ENCODE data around the gene GIGYF2. TPM values are rescaled to one million over a fixed set of nuclear protein-coding genes. Genes with fewer than 3 reads are reported as not detected.

Gene GIGYF2
- total RNA-seq, 1 experiment from 2014 or later, result 55.3 TPM

DNA sequence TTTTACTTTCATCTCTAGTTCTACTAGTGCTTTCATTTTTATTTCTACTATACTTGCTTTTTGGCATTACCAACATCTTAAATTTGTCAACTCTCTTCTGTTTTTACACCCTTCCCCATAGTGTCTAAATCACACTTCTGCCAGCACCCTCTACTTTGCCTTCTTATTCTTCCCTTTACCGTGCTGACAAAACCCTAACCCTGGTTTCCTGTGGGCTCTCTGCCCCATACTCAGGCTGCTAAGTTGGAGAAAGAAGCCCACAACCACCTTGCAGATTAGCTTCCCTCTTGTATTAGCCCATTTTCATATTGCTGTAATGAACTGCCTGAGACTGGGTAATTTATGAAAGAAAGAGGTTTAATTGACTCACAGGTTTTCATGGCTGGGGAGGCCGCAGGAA is 24.8 kb downstream of the GIGYF2 start:
- TF ChIP-seq, protein P1, sequence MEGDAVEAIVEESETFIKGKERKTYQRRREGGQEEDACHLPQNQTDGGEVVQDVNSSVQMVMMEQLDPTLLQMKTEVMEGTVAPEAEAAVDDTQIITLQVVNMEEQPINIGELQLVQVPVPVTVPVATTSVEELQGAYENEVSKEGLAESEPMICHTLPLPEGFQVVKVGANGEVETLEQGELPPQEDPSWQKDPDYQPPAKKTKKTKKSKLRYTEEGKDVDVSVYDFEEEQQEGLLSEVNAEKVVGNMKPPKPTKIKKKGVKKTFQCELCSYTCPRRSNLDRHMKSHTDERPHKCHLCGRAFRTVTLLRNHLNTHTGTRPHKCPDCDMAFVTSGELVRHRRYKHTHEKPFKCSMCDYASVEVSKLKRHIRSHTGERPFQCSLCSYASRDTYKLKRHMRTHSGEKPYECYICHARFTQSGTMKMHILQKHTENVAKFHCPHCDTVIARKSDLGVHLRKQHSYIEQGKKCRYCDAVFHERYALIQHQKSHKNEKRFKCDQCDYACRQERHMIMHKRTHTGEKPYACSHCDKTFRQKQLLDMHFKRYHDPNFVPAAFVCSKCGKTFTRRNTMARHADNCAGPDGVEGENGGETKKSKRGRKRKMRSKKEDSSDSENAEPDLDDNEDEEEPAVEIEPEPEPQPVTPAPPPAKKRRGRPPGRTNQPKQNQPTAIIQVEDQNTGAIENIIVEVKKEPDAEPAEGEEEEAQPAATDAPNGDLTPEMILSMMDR (conservative IDR thresholded peaks at IDR 0.05), result no peak
- no peak overlapping the region for H3K4ac ChIP-seq (ENCODE audit: low read depth, low read length)
- no peak overlapping the region for H3K56ac ChIP-seq (ENCODE audit: insufficient read length, low read depth, low read length)
- H3K4me1 Mint-ChIP-seq, result peaks cover 5 to 8% of the 10 kb centered on the region in 2 experiments; a peak in 3 of 4 replicates
- no peaks in the 10 kb centered on the region for H3K27me3 ChIP-seq (ENCODE audit: insufficient read depth, low read length)
- no peak overlapping the region for H2BK12ac ChIP-seq (ENCODE audit: insufficient read length, low read depth, low read length)
- H3T11ph ChIP-seq (ENCODE audit: low read length), result no peak overlapping the region
- no peaks in the 10 kb centered on the region; a peak in 1 of 5 replicates for H3K9me3 Mint-ChIP-seq
- H3K4me1 ChIP-seq (ENCODE audit: insufficient read depth, low read length), result no peaks in the 10 kb centered on the region
- H3K79me1 ChIP-seq (ENCODE audit: insufficient read depth, low read depth, low read length, poor library complexity, severe bottlenecking), result peaks cover 5% of the 10 kb centered on the region
- no peak overlapping the region for H3K27ac ChIP-seq (ENCODE audit: insufficient read length, low read depth, low read length)
- H2BK15ac ChIP-seq (ENCODE audit: low read depth, low read length), result no peak overlapping the region
- peaks cover 9 to 46% (median 27%) of the 10 kb centered on the region in 3 experiments; a peak in 6 of 7 replicates for H3K36me3 Mint-ChIP-seq (ENCODE audit: insufficient read depth in 1 of 3, low read depth in 3 of 3)
- H4K5ac ChIP-seq (ENCODE audit: insufficient read length, low read depth, low read length), result no peak overlapping the region
- no peaks in the 10 kb centered on the region for H3K27me3 Mint-ChIP-seq (ENCODE audit: low read depth)
- H3K14ac ChIP-seq (ENCODE audit: insufficient read depth, low read length), result no peak overlapping the region
- no peak overlapping the region for H3K4me3 Mint-ChIP-seq
- no peak overlapping the region for H2BK20ac ChIP-seq (ENCODE audit: low read depth, low read length, poor library complexity, severe bottlenecking)
- no peak overlapping the region for H2AK5ac ChIP-seq (ENCODE audit: insufficient read length, low read length)
- WGBS (ENCODE audit: extremely low coverage, insufficient read length, low lambda C conversion rate), result no CpG with 5 or more reads among the region's 2 CpGs
- no peaks in the 10 kb centered on the region for H4K20me1 ChIP-seq (ENCODE audit: control insufficient read depth, insufficient read depth, insufficient read length)
- H3K79me2 ChIP-seq (ENCODE audit: insufficient read depth, low read length), result peaks cover 6% of the 10 kb centered on the region; the same call in 1 of the 2 replicates
- H3K27ac Mint-ChIP-seq, result peak overlapping the region in 2 of 3 experiments; percentile 40 to 47; a peak in 2 of 7 replicates
- H3K9me3 ChIP-seq (ENCODE audit: control insufficient read depth, low read depth, low read length), result no peaks in the 10 kb centered on the region
- H4K91ac ChIP-seq (ENCODE audit: insufficient read length, low read depth, low read length), result no peak overlapping the region
- no peak overlapping the region for H3K4me2 ChIP-seq (ENCODE audit: insufficient read depth, insufficient read length, low read length)
- H2AFZ ChIP-seq (ENCODE audit: low read length), result no peak overlapping the region
- H3K23me2 ChIP-seq (ENCODE audit: insufficient read length, low read depth, low read length, poor library complexity, severe bottlenecking), result no peaks in the 10 kb centered on the region
- H3K18ac ChIP-seq (ENCODE audit: insufficient read length, low read depth, low read length), result no peak overlapping the region
- DNase-seq, result no peak
- H2BK5ac ChIP-seq (ENCODE audit: insufficient read length, low read length), result no peak overlapping the region
- no peak overlapping the region for H3K9ac ChIP-seq (ENCODE audit: extremely low read depth, insufficient read length, low read length)
- no peak overlapping the region for H3K23ac ChIP-seq (ENCODE audit: insufficient read length, low read depth, low read length)
- no peak overlapping the region for H2BK120ac ChIP-seq (ENCODE audit: low read depth, low read length, poor library complexity, severe bottlenecking)
- H4K8ac ChIP-seq (replicated peaks; ENCODE audit: insufficient read length, low read depth, low read length), result no peak overlapping the region

Data from H9 (cell line).